Epithelial cell of esophagus (primary cell): ENCODE results near the gene SSH2.
"Not testable (repeated sequence)": the region's sequence is repeated elsewhere in the genome, so short reads cannot be mapped to it uniquely, and the experiment has no call there.

Experiments used
- DNase-seq: peaks from one replicate; pipeline ENCODE4 v3.0.0; 2010; ENCODE audit warnings: low read depth
- H3K4me3 ChIP-seq: 2 replicates; pipeline ENCODE4 v1.5.1; 2011; ENCODE audit warnings: mild to moderate bottlenecking, low read length, control low read depth
- CTCF ChIP-seq: IDR thresholded peaks from 2 replicates; pipeline ENCODE4 v1.5.1; 2011; ENCODE audit warnings: low read depth, mild to moderate bottlenecking, low read length, control low read depth, inconsistent platforms; ENCODE audit not compliant: insufficient read depth; ENCODE audit errors: missing control alignments

SSH2 gene

DNA sequence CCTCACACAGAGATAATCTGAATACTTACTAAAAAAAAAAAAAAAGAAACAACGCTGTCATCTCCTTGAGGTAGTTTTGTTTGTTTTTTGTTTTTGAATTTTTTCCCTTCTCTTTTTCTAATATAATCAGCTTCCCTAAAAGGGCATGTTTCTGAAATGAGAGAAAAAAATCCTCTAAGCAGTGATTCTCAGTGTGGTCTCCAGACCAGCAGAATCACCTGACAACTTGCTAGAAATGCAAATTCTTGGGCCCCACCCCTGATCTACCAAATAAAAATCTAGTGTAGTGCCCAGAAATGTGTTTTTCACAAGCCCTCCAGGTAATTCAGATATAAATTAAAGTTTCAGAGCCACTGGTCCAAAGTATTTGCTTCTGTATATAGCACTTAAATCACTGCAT is 65.4 kb downstream of the SSH2 start:
- TF ChIP-seq CTCF: no peak
- no peak overlapping the region for H3K4me3 ChIP-seq
- no peak for DNase-seq

GRCh38 chr17:29864123-29864522 is 65.9 kb downstream of the SSH2 start:
- not testable (repeated sequence) for H3K4me3 ChIP-seq, DNase-seq

- no peak overlapping the region for H3K4me3 ChIP-seq
- no peak for TF ChIP-seq CTCF
- no peak for DNase-seq
Observed at GRCh38 chr17:29862951-29863350, 67.1 kb downstream of the SSH2 start.

- TF ChIP-seq CTCF: no peak
- no peak overlapping the region for H3K4me3 ChIP-seq
- DNase-seq: no peak
Observed at GRCh38 chr17:29862127-29862526, 67.9 kb downstream of the SSH2 start.

DNA sequence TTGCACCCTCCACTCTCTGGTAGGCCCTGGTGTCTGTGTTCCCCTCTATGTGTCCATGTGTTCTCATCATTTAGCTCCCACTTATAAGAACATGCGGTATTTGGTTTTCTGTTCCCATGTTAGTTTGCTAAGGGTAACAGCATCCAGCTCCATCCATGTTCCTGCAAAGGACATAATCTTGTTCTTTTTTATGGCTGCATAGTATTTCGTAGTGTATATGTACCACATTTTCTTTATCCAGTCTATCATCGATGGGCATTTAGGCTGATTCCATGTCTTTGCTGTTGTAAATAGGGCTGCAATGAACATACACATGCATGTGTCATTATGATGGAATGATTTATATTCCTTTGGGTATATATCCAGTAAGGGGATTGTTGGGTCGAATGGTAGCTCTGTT is 70.6 kb downstream of the SSH2 start:
- H3K4me3 ChIP-seq, DNase-seq: not testable (repeated sequence)

GRCh38 chr17:29857823-29858222 is 72.2 kb downstream of the SSH2 start:
- no peak overlapping the region for H3K4me3 ChIP-seq
- peak; percentile 90 for DNase-seq
- TF ChIP-seq CTCF: no peak

DNA sequence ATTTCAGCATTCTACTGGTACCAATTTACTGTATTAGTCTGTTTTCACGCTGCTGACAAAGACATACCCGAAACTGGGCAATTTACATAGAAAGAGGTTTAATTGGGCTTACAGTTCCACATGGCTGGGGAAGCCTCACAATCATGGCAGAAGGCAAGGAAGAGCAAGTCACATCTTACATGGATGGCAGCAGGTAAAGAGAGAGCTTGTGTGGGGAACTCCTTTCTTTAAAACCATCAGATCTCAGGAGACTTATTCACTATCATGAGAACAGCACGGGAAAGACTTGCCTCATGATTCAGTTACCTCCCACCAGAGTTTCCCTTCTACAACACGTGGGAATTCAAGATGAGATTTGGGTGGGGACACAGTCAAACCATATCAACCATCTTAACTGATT is 72.9 kb downstream of the SSH2 start:
- DNase-seq: not testable (repeated sequence)

GRCh38 chr17:29855686-29856085 is 74.3 kb downstream of the SSH2 start:
- no peak for TF ChIP-seq CTCF
- H3K4me3 ChIP-seq: no peak overlapping the region
- peak; percentile 55 for DNase-seq

More for the DNA sequence above, 72.9 kb downstream of the SSH2 start:
- H3K4me3 ChIP-seq: not testable (repeated sequence)

GRCh38 chr17:29848737-29849136 is 81.3 kb downstream of the SSH2 start:
- DNase-seq: no peak
- no peak for TF ChIP-seq CTCF
- no peak overlapping the region for H3K4me3 ChIP-seq
